HG03521 (cell line): Measurements from ENCODE around the gene CYP4F22.
"Not testable (repeated sequence)": the region's sequence is repeated elsewhere in the genome, so short reads cannot be mapped to it uniquely, and the experiment has no call there.

Experiments used
- ATAC-seq: cut with Tn5 transposase; IDR thresholded peaks from one replicate; pipeline ENCODE4 v1.9.1; 2021; ENCODE audit warnings: mild to moderate bottlenecking, moderate library complexity; ENCODE audit not compliant: unreplicated experiment

CYP4F22 gene

DNA sequence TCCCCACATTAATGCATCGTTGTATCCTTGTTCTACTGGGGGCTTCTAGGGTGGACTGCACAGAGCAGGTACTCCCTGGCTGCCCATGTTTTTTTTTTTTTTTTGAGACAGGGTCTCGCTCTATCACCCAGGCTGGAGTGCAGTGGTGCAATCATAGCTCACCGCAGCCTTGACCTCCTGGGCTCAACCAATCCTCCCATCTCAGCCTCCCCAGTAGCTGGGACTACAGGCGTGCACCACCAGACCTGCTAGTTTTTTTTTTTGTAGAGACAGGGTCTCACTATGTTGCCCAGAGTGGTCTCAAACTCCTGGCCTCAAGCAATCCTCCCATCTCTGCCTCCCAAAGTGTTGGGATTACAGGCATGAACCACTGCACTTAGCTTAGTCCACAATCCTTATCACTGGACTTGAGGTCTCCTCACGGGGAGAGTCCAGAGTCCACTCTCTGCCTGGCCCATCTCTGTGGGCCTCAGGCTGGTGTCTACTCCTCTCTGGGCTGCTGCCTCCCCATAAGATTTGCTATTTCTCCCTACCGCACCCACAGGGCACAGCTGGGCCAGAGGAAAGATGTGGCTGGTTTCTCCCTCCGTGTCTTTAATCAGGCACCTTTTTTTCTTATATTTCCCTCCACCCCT lies 56.3 kb downstream of the CYP4F22 start:
- ATAC-seq, result no peak

DNA sequence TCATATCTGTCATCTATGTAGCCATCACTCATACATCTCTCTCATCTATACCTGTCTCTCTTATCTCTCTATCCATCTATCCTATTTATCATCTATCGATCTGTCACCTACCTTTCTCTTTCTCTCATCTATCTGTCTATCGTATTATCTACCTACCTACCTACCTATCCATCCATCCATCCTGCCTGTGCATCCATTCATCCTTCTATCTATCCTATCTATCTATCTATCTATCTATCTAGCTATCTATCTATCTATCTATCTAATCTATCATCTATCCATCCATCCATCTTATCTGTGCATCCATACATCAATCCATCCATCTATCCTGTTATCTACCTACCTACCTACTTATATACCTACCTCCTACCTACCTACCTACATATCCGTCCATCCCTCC lies 62.1 kb downstream of the CYP4F22 start:
- no peak for ATAC-seq

DNA sequence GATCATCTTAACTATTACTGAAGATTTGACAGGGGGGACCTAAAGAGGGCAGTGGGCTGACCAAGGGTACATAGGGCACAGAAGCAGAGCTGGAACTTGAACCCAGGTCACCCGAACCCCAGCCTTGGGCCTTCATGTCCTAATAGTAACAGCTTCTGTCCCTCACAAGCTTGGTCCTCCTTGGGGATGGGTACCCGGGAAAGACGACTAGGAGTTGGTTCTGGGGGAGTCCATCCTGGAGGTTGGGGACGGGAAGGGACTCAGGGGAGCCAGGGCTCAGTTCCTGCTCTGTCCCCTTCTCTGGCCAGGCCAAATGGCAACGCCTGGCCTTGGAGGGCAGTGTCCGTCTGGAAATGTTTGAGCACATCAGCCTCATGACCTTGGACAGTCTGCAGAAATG lies 67.1 kb downstream of the CYP4F22 start:
- ATAC-seq, result no peak

DNA sequence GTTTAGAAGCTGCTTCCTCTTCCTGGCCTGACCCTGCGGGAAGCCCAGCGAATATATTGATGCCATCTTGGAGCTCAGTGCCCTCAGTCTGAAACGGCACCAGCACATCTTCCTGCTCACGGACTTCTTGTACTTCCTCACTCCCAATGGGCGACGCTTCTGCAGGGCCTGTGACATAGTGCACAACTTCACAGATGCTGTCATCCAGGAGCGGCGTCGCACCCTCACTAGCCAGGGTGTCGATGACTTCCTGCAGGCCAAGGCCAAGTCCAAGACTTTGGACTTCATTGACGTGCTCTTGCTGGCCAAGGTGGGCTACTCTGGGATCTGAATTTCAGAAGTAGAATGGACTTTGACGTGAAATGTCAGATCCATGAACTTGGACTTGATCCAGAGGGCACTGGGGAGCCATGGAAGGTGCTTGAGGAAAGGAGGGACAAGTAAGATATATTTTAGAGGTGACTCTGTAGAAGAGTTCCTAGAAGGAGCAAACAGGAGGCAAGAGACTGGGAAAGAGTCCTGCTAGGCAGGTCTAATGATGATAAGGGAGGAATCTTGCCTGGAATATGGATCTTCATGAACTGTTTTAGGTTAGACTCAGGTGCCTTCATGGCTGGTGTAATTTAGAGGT lies 68.3 kb downstream of the CYP4F22 start:
- ATAC-seq, result no peak

DNA sequence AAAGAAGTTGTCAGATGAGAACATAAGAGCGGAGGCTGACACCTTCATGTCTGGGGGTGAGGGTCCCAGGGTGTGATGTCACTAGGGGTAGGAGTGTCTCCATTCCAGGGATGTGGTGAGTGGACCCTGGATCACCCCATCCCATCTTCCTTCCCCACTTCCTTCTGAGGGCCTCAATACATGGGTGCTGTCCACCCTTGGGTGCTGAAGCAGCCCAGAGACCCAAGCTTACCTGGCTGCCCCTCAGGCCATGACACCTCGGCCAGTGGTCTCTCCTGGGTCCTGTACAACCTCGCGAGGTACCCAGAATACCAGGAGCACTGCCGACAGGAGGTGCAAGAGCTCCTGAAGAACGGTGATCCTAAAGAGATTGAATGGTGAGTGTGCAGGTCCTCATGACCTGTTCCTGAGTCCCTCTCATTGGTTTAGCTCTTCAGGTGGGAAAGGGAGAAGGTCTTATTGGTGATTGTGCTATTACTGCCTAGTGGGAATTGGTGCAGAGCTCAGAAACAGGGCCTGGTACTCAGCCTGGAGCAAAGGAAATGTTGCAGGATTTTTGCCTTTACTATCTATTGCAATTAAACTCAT lies 69.0 kb downstream of the CYP4F22 start:
- ATAC-seq, result no peak

DNA sequence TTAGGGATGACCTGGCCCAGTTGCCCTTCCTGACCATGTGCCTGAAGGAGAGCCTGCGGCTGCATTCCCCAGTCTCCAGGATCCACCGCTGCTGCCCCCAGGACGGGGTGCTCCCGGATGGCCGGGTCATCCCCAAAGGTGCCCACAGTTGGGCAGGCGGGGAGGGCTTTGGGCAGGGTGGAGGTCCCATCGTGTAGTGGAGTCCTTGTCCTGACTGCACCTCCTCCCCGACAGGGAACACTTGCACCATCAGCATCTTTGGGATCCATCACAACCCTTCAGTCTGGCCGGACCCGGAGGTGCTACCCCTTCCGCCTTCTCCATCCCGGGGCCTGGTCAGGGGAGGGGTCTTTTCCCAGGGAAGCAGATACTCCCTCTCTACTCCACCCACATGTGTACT lies 75.0 kb downstream of the CYP4F22 start:
- ATAC-seq, result no peak

DNA sequence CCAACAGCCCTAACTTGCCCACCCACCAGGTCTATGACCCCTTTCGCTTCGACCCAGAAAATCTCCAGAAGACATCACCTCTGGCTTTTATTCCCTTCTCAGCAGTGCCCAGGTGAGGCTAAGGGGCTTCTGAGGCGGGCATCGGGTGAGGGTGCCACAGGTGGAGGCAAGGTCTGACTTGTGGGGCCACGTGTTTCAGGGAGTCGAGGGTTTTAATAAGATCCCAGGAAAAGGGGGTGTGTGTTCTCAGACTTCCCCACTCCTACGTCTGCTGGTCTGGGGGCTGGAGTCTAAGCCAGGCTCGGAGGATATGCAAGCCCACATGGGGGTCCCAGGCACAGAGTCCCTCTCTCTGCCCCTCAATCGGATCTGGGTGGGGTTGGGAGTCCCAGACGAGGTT lies 75.8 kb downstream of the CYP4F22 start:
- ATAC-seq, result no peak

DNA sequence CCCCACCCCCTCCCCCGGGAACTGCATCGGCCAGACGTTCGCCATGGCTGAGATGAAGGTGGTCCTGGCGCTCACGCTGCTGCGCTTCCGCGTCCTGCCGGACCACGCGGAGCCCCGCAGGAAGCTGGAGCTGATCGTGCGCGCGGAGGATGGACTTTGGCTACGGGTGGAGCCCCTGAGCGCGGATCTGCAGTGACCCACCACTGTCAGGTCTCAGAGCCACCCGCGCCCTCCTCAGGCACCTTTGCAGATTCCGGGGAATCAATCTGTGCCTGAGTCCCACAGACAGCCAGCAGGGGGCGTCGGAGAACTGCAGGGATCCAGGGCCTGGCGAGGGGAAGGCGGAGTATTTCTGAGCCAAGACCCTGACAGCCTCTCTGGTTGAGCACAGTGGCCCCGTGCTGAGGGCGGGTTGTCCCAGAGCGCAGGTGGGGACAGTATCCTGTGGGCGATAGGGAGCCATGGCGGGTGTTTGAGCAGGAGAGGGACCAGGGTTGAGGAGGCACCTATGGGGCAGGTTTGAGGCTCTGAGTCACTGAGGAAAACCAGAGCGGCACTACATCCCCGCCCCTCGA lies 76.3 kb downstream of the CYP4F22 start:
- ATAC-seq, result no peak

DNA sequence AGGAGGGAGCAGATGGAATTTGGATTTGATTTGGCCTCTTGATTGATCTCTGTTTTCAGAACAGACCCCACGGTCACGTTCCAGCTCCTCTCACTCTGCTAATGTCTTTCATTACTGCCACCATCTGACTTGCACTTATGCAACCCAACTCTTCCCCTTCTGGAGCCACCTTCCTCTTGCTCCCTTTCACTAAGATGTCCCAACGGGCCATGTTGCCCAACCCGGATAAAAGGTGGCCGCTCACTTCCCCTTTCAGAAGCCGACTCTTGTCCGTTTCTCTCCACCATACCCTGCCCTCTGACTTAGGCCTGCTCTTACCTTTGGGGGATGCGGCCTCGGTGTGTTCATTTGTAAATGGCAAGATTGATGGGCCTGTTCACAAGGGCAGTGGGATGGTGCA lies 79.3 kb downstream of the CYP4F22 start:
- no peak for ATAC-seq

DNA sequence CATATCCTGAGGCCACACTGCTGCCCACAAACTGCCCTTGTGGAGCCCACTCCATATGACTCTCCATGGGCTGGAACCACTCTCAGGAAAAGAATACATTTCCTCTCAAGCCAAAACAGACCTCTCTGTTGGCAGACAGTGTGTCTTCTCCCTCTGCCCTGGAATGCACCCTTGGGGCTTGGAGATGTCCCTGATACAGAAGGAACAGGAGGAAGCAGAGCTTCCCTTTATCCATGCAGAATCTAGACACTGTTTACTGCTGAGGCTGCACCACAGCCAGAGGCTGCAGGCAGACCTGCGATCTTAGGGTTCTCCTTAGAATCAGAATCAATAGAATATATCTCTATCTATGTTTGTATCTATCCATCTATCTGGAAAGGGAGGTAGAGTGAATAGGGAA lies 79.9 kb downstream of the CYP4F22 start:
- no peak for ATAC-seq

DNA sequence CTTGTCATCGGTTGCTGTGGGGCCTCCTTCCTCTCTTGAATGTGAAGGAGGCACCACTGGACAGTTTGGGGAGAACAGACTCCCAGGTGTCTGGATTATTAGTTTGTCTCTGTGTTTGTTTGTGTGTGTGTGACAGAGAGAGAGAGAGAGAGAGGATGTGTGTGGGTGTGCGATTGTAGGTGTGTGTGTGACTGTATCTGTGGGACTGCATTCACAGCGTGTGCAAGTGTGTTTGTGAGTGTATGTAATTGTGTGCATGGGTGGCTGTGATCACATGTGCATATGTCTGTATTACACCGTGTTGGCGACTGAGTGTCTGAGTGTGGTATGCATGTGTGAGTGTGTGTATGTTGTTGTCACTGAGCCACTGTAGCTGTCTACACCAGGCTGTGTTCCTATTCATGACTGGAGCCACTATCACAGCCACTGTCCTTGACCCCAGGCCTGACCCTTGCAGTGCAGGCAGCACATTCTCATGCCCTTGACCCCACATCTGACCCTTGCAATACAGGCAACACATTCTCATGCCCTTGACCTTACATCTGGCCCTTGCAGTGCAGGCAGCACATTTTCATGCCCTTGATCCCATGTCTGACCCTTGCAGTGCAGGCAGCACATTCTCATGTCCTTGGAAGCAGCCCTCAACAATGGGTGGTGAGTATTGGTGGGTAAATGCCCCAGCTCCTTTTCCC lies 81.6 kb downstream of the CYP4F22 start:
- ATAC-seq, result no peak

DNA sequence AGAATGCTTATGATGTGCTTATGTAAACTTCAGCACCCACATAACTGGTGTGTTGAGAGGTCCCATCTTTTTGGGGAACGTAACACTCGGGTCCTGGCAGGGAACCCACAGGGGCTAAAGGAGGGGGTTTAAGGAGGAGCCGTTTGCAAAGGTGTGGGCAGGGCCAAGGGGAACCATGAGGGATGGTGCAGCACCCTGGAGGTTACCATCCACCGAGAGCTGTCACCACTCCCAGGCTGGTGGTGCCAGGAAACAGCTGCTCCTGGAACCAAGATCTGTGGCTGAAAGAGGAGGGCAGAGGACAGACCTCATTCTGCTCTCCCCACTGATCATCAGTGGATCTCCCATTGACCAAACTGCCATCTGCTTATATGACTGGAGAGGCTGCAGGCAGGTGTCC lies 83.5 kb downstream of the CYP4F22 start:
- ATAC-seq, result no peak

DNA sequence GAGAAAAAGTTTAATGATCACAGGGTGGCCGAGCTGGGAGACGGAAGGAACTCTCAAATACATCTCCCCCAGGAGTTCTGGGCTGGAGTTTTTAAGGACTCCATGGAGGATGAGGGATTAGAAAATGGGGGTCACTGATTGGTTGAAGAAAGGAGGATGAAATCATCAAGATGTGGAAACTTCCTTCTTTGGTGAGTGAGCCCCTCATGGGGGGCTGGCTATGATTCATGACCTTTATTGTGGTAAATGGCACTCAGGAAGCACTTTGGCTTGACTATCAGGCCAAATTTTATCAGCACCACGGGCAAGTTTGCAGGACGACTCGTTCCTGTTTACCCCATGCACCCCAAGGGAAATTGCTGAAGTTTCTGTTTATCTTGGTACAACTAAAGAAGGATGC lies 84.2 kb downstream of the CYP4F22 start:
- not testable (repeated sequence) for ATAC-seq

DNA sequence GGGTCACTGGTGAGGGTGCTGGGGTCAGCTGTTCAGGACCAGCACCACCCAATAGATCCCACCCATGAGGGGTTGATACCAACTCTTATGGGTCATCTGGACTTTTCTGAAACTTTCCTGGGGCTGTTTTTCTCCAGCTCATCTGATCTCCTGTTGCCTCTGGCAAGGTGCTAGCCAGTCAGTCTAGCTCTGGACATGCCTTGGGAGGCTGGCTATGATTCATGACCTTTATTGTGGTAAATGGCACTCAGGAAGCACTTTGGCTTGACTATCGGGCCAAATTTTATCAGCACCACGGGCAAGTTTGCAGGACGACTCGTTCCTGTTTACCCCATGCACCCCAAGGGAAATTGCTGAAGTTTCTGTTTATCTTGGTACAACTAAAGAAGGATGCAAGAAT lies 85.4 kb downstream of the CYP4F22 start:
- ATAC-seq, result not testable (repeated sequence)

DNA sequence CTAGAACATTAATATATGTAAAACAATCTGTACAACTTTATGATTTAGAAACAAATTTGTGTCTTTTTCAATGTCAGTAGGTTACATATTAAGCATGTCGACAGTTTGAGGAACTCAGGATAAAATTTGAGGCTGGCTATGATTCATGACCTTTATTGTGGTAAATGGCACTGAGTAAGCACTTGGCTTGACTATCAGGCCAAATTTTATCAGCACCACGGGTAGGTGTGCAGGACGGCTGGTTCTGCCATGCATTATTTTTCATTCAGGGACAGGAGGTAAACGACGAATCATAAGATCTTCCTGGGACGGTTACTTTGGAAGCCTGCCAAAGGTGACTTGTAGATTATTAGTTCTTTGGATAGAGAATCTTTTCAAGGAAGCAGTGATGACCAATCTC lies 86.7 kb downstream of the CYP4F22 start:
- no peak for ATAC-seq
